ENCODE measurements around the gene MTCL1.
A peak's percentile ranks its signal among the peaks of the same experiment; 100 is the strongest.

The MTCL1 gene

GRCh38 chr18:8806100-8806797 is 100.9 kb downstream of the MTCL1 start:
- Histone ChIP-seq H3K14ac (ENCODE audit: low read length) (no peak overlapping the region), H3K9me3 (replicated peaks in 1 of 2; ENCODE audit: control insufficient read depth in 2 of 2, insufficient read depth in 1 of 2, low read depth in 1 of 2, low read length in 2 of 2) (no peaks in the 10 kb centered on the region), H3K23ac (ENCODE audit: low read depth, low read length, poor library complexity) (no peak overlapping the region), H2BK15ac (ENCODE audit: low read length) (no peak overlapping the region), H3K79me1 (ENCODE audit: low read depth, low read length) (peaks cover 4% of the 10 kb centered on the region), H3K27ac (replicated peaks; ENCODE audit: low read length) (no peak overlapping the region), H2AFZ (ENCODE audit: low read length) (no peak overlapping the region), H3K4me1 (ENCODE audit: control insufficient read depth in 2 of 2, insufficient read depth in 1 of 2, low read depth in 1 of 2, low read length in 2 of 2) (peaks cover 7 to 16% of the 10 kb centered on the region in 2 donors), H2BK12ac (ENCODE audit: low read length) (no peak overlapping the region), H3K9ac (ENCODE audit: low read depth, low read length, poor library complexity) (no peak overlapping the region), H3K4me3 (ENCODE audit: low read length in 2 of 2) (no peak overlapping the region), H2BK5ac (ENCODE audit: low read length) (peak overlapping the region; percentile 30), H3K4me2 (ENCODE audit: insufficient read depth, low read length, poor library complexity, severe bottlenecking) (no peak overlapping the region), H3K27me3 (ENCODE audit: control insufficient read depth in 3 of 3, insufficient read depth in 3 of 3, low read depth in 1 of 3, low read length in 3 of 3) (no peaks in the 10 kb centered on the region), H4K8ac (ENCODE audit: low read depth, low read length) (no peak overlapping the region), H3K4ac (ENCODE audit: low read length) (no peak overlapping the region), H4K91ac (ENCODE audit: low read depth, low read length, poor library complexity) (no peak overlapping the region), H3K36me3 (replicated peaks in 1 of 2; ENCODE audit: control insufficient read depth in 2 of 2, insufficient read depth in 2 of 2, low read length in 2 of 2) (peaks cover 2 to 32% of the 10 kb centered on the region in 2 donors), H2BK120ac (ENCODE audit: low read depth, low read length) (no peak overlapping the region), H2AK5ac (ENCODE audit: low read depth, low read length) (no peak overlapping the region), H3K18ac (ENCODE audit: low read length) (peak overlapping the region; percentile 0)
- DNase-seq (ENCODE audit: low spot score): no peak
- WGBS, 2 donors (ENCODE audit: extremely low coverage in 2 of 2, insufficient read length in 2 of 2, insufficient replicate concordance in 1 of 2): no CpG with 5 or more reads among the region's 6 CpGs

- H3K4me1 ChIP-seq (ENCODE audit: control insufficient read depth in 2 of 2, insufficient read depth in 1 of 2, low read depth in 1 of 2, low read length in 2 of 2): peaks cover 3 to 10% of the 10 kb centered on the region in 2 donors
- peaks cover 4% of the 10 kb centered on the region for H3K79me1 ChIP-seq (ENCODE audit: low read depth, low read length)
- H3K14ac ChIP-seq (ENCODE audit: low read length): peak overlapping the region; percentile 9
- peak overlapping the region; percentile 30 for H2BK5ac ChIP-seq (ENCODE audit: low read length)
- no peak overlapping the region for H2AK5ac ChIP-seq (ENCODE audit: low read depth, low read length)
- H3K4me2 ChIP-seq (ENCODE audit: insufficient read depth, low read length, poor library complexity, severe bottlenecking): no peak overlapping the region
- no peak overlapping the region for H2BK120ac ChIP-seq (ENCODE audit: low read depth, low read length)
- H2AFZ ChIP-seq (ENCODE audit: low read length): no peak overlapping the region
- no peak overlapping the region for H3K4ac ChIP-seq (ENCODE audit: low read length)
- peak overlapping the region; percentile 54 for H3K9ac ChIP-seq (ENCODE audit: low read depth, low read length, poor library complexity)
- H3K23ac ChIP-seq (ENCODE audit: low read depth, low read length, poor library complexity): peak overlapping the region; percentile 37
- H3K27me3 ChIP-seq (ENCODE audit: control insufficient read depth in 3 of 3, insufficient read depth in 3 of 3, low read depth in 1 of 3, low read length in 3 of 3): no peaks in the 10 kb centered on the region
- H4K8ac ChIP-seq (ENCODE audit: low read depth, low read length): no peak overlapping the region
- H2BK12ac ChIP-seq (ENCODE audit: low read length): no peak overlapping the region
- no peak overlapping the region for H2BK15ac ChIP-seq (ENCODE audit: low read length)
- H3K9me3 ChIP-seq (replicated peaks in 1 of 2; ENCODE audit: control insufficient read depth in 2 of 2, insufficient read depth in 1 of 2, low read depth in 1 of 2, low read length in 2 of 2): no peaks in the 10 kb centered on the region
- H3K36me3 ChIP-seq (replicated peaks in 1 of 2; ENCODE audit: control insufficient read depth in 2 of 2, insufficient read depth in 2 of 2, low read length in 2 of 2): peaks cover 2 to 36% of the 10 kb centered on the region in 2 donors
- DNase-seq (ENCODE audit: low spot score): no peak
- H3K27ac ChIP-seq (replicated peaks; ENCODE audit: low read length): no peak overlapping the region
- H3K4me3 ChIP-seq (ENCODE audit: low read length in 2 of 2): no peak overlapping the region
- no peak overlapping the region for H4K91ac ChIP-seq (ENCODE audit: low read depth, low read length, poor library complexity)
- WGBS, 2 donors (ENCODE audit: extremely low coverage in 2 of 2, insufficient read length in 2 of 2, insufficient replicate concordance in 1 of 2): no CpG with 5 or more reads among the region's 19 CpGs
- H3K18ac ChIP-seq (ENCODE audit: low read length): peak overlapping the region; percentile 44
Observed at GRCh38 chr18:8806798-8807487, 101.6 kb downstream of the MTCL1 start.

GRCh38 chr18:8807488-8807805 is 102.1 kb downstream of the MTCL1 start:
- H2AFZ ChIP-seq (ENCODE audit: low read length): no peak overlapping the region
- WGBS, 2 donors (ENCODE audit: extremely low coverage in 2 of 2, insufficient read length in 2 of 2, insufficient replicate concordance in 1 of 2): no CpG with 5 or more reads among the region's 3 CpGs
- H4K8ac ChIP-seq (ENCODE audit: low read depth, low read length): no peak overlapping the region
- no peak overlapping the region for H2BK15ac ChIP-seq (ENCODE audit: low read length)
- H3K27ac ChIP-seq (replicated peaks; ENCODE audit: low read length): no peak overlapping the region
- no peak overlapping the region for H3K14ac ChIP-seq (ENCODE audit: low read length)
- no peaks in the 10 kb centered on the region for H3K27me3 ChIP-seq (ENCODE audit: control insufficient read depth in 3 of 3, insufficient read depth in 3 of 3, low read depth in 1 of 3, low read length in 3 of 3)
- H3K79me1 ChIP-seq (ENCODE audit: low read depth, low read length): peaks cover 1% of the 10 kb centered on the region
- no peak overlapping the region for H4K91ac ChIP-seq (ENCODE audit: low read depth, low read length, poor library complexity)
- no peak overlapping the region for H2BK120ac ChIP-seq (ENCODE audit: low read depth, low read length)
- no peak overlapping the region for H3K4me3 ChIP-seq (ENCODE audit: low read length in 2 of 2)
- no peak for DNase-seq (ENCODE audit: low spot score)
- peaks cover 0 to 7% of the 10 kb centered on the region in 2 donors for H3K4me1 ChIP-seq (ENCODE audit: control insufficient read depth in 2 of 2, insufficient read depth in 1 of 2, low read depth in 1 of 2, low read length in 2 of 2)
- H3K18ac ChIP-seq (ENCODE audit: low read length): no peak overlapping the region
- H3K36me3 ChIP-seq (replicated peaks in 1 of 2; ENCODE audit: control insufficient read depth in 2 of 2, insufficient read depth in 2 of 2, low read length in 2 of 2): peaks cover 2 to 39% of the 10 kb centered on the region in 2 donors
- H3K9ac ChIP-seq (ENCODE audit: low read depth, low read length, poor library complexity): no peak overlapping the region
- no peak overlapping the region for H2AK5ac ChIP-seq (ENCODE audit: low read depth, low read length)
- no peak overlapping the region for H3K23ac ChIP-seq (ENCODE audit: low read depth, low read length, poor library complexity)
- H2BK5ac ChIP-seq (ENCODE audit: low read length): no peak overlapping the region
- no peaks in the 10 kb centered on the region for H3K9me3 ChIP-seq (replicated peaks in 1 of 2; ENCODE audit: control insufficient read depth in 2 of 2, insufficient read depth in 1 of 2, low read depth in 1 of 2, low read length in 2 of 2)
- no peak overlapping the region for H2BK12ac ChIP-seq (ENCODE audit: low read length)
- no peak overlapping the region for H3K4me2 ChIP-seq (ENCODE audit: insufficient read depth, low read length, poor library complexity, severe bottlenecking)
- H3K4ac ChIP-seq (ENCODE audit: low read length): no peak overlapping the region

GRCh38 chr18:8808001-8808400 is 102.6 kb downstream of the MTCL1 start:
- Histone ChIP-seq H3K23ac (ENCODE audit: low read depth, low read length, poor library complexity) (no peak overlapping the region), H3K4me2 (ENCODE audit: insufficient read depth, low read length, poor library complexity, severe bottlenecking) (no peak overlapping the region)

More at GRCh38 chr18:8808001-8808400, 102.6 kb downstream of the MTCL1 start:
- Histone ChIP-seq H3K14ac (ENCODE audit: low read length) (no peak overlapping the region), H2BK5ac (ENCODE audit: low read length) (no peak overlapping the region), H3K4ac (ENCODE audit: low read length) (no peak overlapping the region), H4K8ac (ENCODE audit: low read depth, low read length) (no peak overlapping the region), H3K9me3 (replicated peaks in 1 of 2; ENCODE audit: control insufficient read depth in 2 of 2, insufficient read depth in 1 of 2, low read depth in 1 of 2, low read length in 2 of 2) (no peaks in the 10 kb centered on the region), H2BK15ac (ENCODE audit: low read length) (no peak overlapping the region), H3K9ac (ENCODE audit: low read depth, low read length, poor library complexity) (no peak overlapping the region), H2BK120ac (ENCODE audit: low read depth, low read length) (no peak overlapping the region), H3K27me3 (ENCODE audit: control insufficient read depth in 3 of 3, insufficient read depth in 3 of 3, low read depth in 1 of 3, low read length in 3 of 3) (no peaks in the 10 kb centered on the region), H3K36me3 (replicated peaks in 1 of 2; ENCODE audit: control insufficient read depth in 2 of 2, insufficient read depth in 2 of 2, low read length in 2 of 2) (peaks cover 2 to 45% of the 10 kb centered on the region in 2 donors), H3K4me1 (ENCODE audit: control insufficient read depth in 2 of 2, insufficient read depth in 1 of 2, low read depth in 1 of 2, low read length in 2 of 2) (peaks cover 0 to 5% of the 10 kb centered on the region in 2 donors), H2AFZ (ENCODE audit: low read length) (no peak overlapping the region), H3K27ac (replicated peaks; ENCODE audit: low read length) (no peak overlapping the region), H2BK12ac (ENCODE audit: low read length) (no peak overlapping the region), H2AK5ac (ENCODE audit: low read depth, low read length) (no peak overlapping the region), H3K18ac (ENCODE audit: low read length) (no peak overlapping the region), H3K79me1 (ENCODE audit: low read depth, low read length) (peaks cover 1% of the 10 kb centered on the region), H4K91ac (ENCODE audit: low read depth, low read length, poor library complexity) (no peak overlapping the region), H3K4me3 (ENCODE audit: low read length in 2 of 2) (no peak overlapping the region)
- no CpG with 5 or more reads among the region's 6 CpGs for WGBS, 2 donors (ENCODE audit: extremely low coverage in 2 of 2, insufficient read length in 2 of 2, insufficient replicate concordance in 1 of 2)
- no peak for DNase-seq (ENCODE audit: low spot score)

Measured in neuronal stem cell (in vitro differentiated cells).